Activated T-cell treated with anti-CD3 and anti-CD28 coated beads, Interleukin-2, amount 50 U/mL, for 24 hours (primary cell): Measurements from ENCODE around the gene GCNT1.
"Not testable (repeated sequence)": the region's sequence is repeated elsewhere in the genome, so short reads cannot be mapped to it uniquely, and the experiment has no call there.

ENCODE experiments used
- DNase-seq: peaks from one replicate; pipeline ENCODE4 v3.0.0-alpha.2; 2020
- H3K27ac Mint-ChIP-seq: 2 replicates; pipeline ENCODE4 v1.8.0; 2020; ENCODE audit warnings: mild to moderate bottlenecking, mixed read lengths
- H3K27me3 Mint-ChIP-seq: 2 replicates; pipeline ENCODE4 v1.8.0; 2020; ENCODE audit warnings: mixed read lengths
- H3K36me3 Mint-ChIP-seq: 2 replicates; pipeline ENCODE4 v1.8.0; 2020; ENCODE audit warnings: low read depth, mixed read lengths
- H3K4me1 Mint-ChIP-seq: 2 replicates; pipeline ENCODE4 v1.8.0; 2020; ENCODE audit warnings: low read depth, mixed read lengths
- H3K4me3 Mint-ChIP-seq: 2 replicates; pipeline ENCODE4 v1.8.0; 2020; ENCODE audit warnings: mild to moderate bottlenecking, moderate library complexity, mixed read lengths
- H3K9me3 Mint-ChIP-seq: 2 replicates; pipeline ENCODE4 v1.8.0; 2020; ENCODE audit warnings: mixed read lengths

The GCNT1 gene

DNA sequence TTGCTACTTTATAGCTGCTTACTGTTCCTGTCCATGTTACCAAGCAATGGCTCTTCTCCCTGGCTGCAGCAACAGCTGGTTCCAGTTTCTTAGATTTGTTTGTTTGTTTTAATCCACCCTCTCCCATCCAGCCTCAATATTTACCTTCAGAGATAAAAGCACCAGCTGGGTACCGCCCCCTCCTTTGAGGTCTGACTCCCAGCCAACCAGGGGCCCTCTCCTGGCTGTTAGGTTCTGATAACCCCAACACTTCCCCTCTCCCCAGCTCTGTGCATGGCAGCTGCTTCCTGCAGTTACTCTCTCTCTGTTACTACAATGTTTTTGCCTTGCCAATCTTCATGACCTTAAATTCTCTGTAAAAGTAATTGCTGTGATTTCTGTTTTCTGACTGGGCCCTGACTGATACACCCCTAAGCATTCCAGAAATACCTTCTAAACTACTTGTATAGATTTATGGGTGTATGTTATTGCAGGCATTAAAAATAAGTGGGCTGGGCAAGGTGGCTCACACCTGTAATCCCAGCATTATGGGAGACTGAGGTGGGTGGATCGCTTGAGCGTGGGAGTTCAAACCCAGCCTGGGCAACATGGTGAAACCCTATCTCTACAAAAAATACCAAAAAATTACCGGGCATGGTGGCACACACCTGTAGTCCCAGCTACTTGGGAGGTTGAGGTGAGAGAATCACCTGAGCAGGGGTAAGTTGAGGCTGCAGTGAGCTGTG, 2.6 kb upstream of the GCNT1 start:
- Mint-ChIP-seq H3K9me3 (peaks cover 9% of the 10 kb centered on the region), H3K4me1 (peaks cover 37% of the 10 kb centered on the region), H3K27ac (no peak overlapping the region), H3K27me3 (peaks cover 4% of the 10 kb centered on the region), H3K4me3 (no peak overlapping the region), H3K36me3 (peaks cover 28% of the 10 kb centered on the region)
- DNase-seq, result no peak

DNA sequence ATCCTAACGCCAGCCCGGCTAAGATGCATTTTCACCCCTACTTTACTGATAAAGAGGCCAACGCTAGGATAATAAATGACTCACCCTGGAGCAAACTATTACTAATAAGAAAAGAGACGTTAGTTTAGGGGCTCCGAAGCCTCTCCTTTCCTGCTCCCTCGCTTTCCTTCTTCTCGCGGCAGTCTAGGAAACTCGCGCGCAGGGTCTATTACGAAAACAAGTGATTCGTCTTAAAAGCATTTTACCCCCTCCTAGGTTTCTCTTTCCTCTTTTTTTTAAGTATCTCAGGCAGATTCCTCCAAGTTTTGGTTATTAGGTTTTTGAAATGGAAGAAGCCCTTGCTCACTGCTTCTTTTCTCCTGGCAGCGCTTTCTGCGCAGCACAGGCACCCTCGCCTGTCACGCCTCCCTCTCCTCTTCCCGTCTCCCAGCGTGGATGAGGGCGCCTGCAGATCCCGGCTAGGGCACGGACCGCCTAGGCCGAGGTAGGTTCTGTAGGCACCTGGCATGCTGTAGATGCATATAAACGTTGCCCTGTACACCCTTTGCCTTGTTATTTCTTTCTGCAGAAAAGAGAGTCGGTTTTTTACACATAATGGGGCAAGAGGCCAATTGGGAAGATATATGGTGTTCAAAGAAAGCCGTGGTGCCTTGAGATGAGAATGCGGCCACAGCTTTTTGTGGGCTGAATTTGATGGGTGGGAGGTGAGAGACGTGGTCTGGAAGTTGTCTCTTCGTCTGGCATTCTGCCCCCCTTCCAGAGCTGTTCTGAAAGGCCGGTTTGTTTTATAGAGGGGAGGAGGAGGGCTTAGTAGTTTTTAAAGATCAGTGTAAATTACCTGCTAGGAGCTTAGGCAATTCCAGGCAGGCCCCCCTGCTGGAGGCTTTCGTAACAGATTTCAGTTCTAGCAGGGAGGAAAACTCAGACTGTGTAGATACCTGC, 983 bp downstream of the GCNT1 start:
- Mint-ChIP-seq H3K4me1 (peaks cover 36% of the 10 kb centered on the region), H3K36me3 (peaks cover 21% of the 10 kb centered on the region), H3K9me3 (no peaks in the 10 kb centered on the region), H3K27ac (peak overlapping the region; percentile 88), H3K27me3 (peaks cover 4% of the 10 kb centered on the region), H3K4me3 (peak overlapping the region; percentile 93)
- DNase-seq, result no peak

DNA sequence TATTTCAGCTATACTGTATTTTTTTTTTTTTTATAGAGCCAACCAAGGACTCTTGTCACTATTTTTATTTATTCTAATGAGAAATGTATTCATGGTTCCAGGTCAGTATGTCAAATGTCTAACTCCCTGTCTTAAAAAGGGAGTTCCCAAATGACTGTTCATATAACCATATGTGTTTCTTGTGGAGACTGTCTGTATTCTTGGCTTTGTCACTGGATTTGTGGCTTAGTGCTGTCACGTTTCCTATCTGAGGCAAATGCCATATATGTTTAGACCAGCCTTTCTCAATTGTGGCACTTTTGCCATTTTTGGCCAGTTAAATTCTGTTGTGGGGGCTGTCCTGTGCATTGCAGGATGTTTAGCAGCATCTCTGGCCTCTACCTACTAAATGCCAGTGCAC, 3.1 kb downstream of the GCNT1 start:
- H3K9me3 Mint-ChIP-seq, result no peaks in the 10 kb centered on the region
- peaks cover 26% of the 10 kb centered on the region for H3K4me1 Mint-ChIP-seq
- H3K4me3 Mint-ChIP-seq, result no peak overlapping the region
- peaks cover 4% of the 10 kb centered on the region for H3K27me3 Mint-ChIP-seq
- no peak overlapping the region for H3K27ac Mint-ChIP-seq
- H3K36me3 Mint-ChIP-seq, result peaks cover 19% of the 10 kb centered on the region
- DNase-seq, result no peak

DNA sequence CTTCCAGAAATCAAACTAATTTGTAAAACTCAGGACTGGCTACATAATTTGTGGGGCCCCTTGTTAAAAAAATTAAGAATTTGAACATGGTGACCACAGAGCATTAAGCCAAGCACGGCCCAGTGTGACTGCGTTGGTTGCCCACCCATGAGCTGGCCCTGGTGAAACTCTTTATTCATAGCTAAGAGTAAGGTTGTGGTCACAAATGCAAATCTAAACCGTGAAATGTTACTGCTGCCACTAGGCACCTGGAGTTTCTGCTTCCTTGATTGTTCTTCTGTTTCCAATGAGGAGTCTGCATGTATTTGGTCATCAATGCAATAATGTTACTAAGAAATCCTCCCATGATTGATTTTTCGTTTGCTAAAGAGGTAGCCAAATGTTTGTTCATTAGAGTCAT, 4.2 kb downstream of the GCNT1 start:
- peaks cover 4% of the 10 kb centered on the region for H3K27me3 Mint-ChIP-seq
- no peak overlapping the region for H3K4me3 Mint-ChIP-seq
- peaks cover 26% of the 10 kb centered on the region for H3K4me1 Mint-ChIP-seq
- H3K27ac Mint-ChIP-seq, result no peak overlapping the region
- peaks cover 19% of the 10 kb centered on the region for H3K36me3 Mint-ChIP-seq
- H3K9me3 Mint-ChIP-seq, result no peaks in the 10 kb centered on the region
- no peak for DNase-seq

GRCh38 chr9:76464706-76465105, 5.7 kb downstream of the GCNT1 start:
- no peak overlapping the region for H3K4me3 Mint-ChIP-seq
- DNase-seq, result no peak
- peaks cover under 1% of the 10 kb centered on the region for H3K27me3 Mint-ChIP-seq
- H3K36me3 Mint-ChIP-seq, result peaks cover 15% of the 10 kb centered on the region
- no peaks in the 10 kb centered on the region for H3K9me3 Mint-ChIP-seq
- no peak overlapping the region for H3K27ac Mint-ChIP-seq
- H3K4me1 Mint-ChIP-seq, result peaks cover 18% of the 10 kb centered on the region

DNA sequence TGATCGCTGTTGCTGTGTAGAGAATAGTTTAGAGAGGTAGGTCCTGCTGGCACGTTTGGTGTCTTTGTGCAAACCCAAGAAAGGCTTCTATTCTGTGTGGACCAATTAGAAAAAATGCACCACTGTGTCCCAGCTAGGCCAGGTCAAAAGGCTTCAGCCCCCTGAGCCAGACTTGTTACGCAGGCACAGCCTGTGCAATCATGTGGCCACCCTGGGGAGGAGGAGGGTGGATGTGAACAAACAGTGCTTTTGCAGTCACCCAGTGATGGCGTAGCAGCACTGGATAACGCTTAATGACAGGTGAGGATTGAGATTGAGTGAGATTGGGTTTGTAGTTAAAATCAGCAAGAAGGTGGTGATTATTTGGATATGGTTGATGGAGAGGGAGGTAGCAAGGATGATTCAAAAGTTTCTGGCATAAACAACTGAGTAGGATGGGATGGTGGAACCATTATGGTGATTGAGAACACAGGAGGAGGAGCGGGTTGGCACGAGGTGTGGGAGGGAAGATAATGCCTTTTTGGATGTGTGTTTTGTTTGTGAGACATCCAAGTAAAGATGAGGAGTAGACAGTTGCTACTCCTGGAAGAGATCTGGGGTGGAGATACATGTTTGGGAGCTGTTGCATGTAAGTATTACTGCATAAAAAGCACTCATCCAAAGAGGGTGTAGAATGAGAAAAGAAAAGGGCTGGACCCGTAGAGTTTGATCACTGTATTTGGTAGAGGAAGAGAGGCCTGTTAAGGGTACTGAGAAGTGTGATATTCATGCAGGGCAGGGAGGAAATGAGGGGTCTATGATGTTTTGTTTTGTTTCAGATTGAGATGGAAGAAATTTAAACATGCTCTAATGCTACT, 6.7 kb downstream of the GCNT1 start:
- peaks cover 9% of the 10 kb centered on the region for H3K4me1 Mint-ChIP-seq
- H3K4me3 Mint-ChIP-seq, result no peak overlapping the region
- no peak overlapping the region for H3K27ac Mint-ChIP-seq

GRCh38 chr9:76466299-76466605, 7.3 kb downstream of the GCNT1 start:
- Mint-ChIP-seq H3K4me3 (no peak overlapping the region), H3K36me3 (peaks cover 10% of the 10 kb centered on the region), H3K27ac (no peak overlapping the region), H3K4me1 (peaks cover 7% of the 10 kb centered on the region), H3K27me3 (no peaks in the 10 kb centered on the region), H3K9me3 (no peaks in the 10 kb centered on the region)
- DNase-seq, result no peak

More for the DNA sequence above, 6.7 kb downstream of the GCNT1 start:
- Mint-ChIP-seq H3K9me3 (no peaks in the 10 kb centered on the region), H3K36me3 (peaks cover 11% of the 10 kb centered on the region), H3K27me3 (no peaks in the 10 kb centered on the region)
- DNase-seq, result no peak

GRCh38 chr9:76474419-76474818, 15.4 kb downstream of the GCNT1 start:
- no peak overlapping the region for H3K4me3 Mint-ChIP-seq
- peaks cover 20% of the 10 kb centered on the region for H3K36me3 Mint-ChIP-seq
- H3K9me3 Mint-ChIP-seq, result peaks cover 10% of the 10 kb centered on the region
- H3K27ac Mint-ChIP-seq, result no peak overlapping the region
- peaks cover 6% of the 10 kb centered on the region for H3K4me1 Mint-ChIP-seq
- no peak for DNase-seq
- no peaks in the 10 kb centered on the region for H3K27me3 Mint-ChIP-seq

- Mint-ChIP-seq H3K27me3 (no peaks in the 10 kb centered on the region), H3K4me3 (no peak overlapping the region), H3K27ac (no peak overlapping the region), H3K9me3 (peaks cover 10% of the 10 kb centered on the region), H3K36me3 (peaks cover 26% of the 10 kb centered on the region), H3K4me1 (peaks cover 6% of the 10 kb centered on the region)
- DNase-seq, result no peak
Observed at GRCh38 chr9:76475686-76476085, 16.7 kb downstream of the GCNT1 start.

DNA sequence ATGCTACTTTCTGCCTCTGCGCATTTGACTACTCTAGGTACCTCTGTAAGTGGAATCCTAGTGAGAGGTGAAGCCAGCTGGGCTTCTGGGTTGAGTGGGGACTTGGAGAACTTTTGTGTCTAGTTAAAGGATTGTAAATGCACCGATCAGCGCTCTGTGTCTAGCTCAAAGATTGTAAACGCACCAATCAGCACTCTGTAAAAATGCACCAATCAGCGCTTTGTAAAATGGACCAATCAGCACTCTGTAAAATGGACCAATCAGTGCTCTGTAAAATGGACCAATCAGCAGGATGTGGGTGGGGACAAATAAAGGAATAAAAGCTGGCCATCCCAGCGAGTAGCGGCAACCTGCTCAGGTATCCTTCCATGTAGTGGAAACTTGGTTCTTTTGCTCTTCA, 18.8 kb downstream of the GCNT1 start:
- peaks cover 22% of the 10 kb centered on the region for H3K36me3 Mint-ChIP-seq
- peaks cover 10% of the 10 kb centered on the region for H3K9me3 Mint-ChIP-seq
- not testable (repeated sequence) for H3K27me3 Mint-ChIP-seq, H3K4me3 Mint-ChIP-seq, H3K27ac Mint-ChIP-seq, DNase-seq, H3K4me1 Mint-ChIP-seq

- H3K9me3 Mint-ChIP-seq, result peaks cover 10% of the 10 kb centered on the region
- DNase-seq, result no peak
- H3K4me3 Mint-ChIP-seq, result no peak overlapping the region
- H3K27me3 Mint-ChIP-seq, result no peaks in the 10 kb centered on the region
- no peaks in the 10 kb centered on the region for H3K4me1 Mint-ChIP-seq
- peaks cover 22% of the 10 kb centered on the region for H3K36me3 Mint-ChIP-seq
- no peak overlapping the region for H3K27ac Mint-ChIP-seq
Observed at GRCh38 chr9:76478226-76478625, 19.2 kb downstream of the GCNT1 start.

DNA sequence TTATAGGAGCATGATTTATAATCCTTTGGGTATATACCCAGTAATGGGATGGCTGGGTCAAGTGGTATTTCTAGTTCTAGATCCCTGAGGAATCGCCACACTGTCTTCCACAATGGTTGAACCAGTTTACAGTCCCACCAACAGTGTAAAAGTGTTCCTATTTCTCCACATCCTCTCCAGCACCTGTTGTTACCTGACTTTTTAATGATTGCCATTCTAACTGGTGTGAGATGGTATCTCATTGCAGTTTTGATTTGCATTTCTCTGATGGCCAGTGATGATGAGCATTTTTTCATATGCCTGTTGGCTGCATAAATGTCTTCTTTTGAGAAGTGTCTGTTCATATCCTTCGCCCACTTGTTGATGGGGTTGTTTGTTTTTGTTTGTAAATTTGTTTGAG, 20.4 kb downstream of the GCNT1 start:
- H3K4me3 Mint-ChIP-seq, result not testable (repeated sequence)

DNA sequence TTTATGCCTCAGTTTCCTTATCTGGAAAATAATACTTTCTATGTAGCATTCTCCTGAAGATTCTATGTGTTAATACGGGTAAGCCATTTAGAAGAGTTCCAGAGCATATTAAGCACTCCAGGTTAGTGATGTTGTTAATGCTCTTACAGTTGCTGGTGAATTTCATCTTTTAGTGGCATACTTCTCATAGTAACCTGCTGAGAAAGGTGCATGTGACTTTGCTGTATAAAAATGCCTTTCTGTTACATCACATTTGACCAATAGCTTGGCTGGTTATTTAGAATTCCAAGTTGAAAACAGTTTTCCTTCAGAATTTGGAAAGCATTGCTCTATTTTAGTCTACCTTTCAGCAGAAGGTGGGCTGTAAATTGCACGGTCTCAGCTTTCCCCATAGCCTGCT, 27.2 kb downstream of the GCNT1 start:
- no peak for DNase-seq
- H3K4me1 Mint-ChIP-seq, result peaks cover 1% of the 10 kb centered on the region
- H3K27me3 Mint-ChIP-seq, result no peaks in the 10 kb centered on the region
- H3K9me3 Mint-ChIP-seq, result peaks cover 2% of the 10 kb centered on the region
- peaks cover 7% of the 10 kb centered on the region for H3K36me3 Mint-ChIP-seq
- H3K27ac Mint-ChIP-seq, result no peak overlapping the region
- H3K4me3 Mint-ChIP-seq, result no peak overlapping the region

More for the DNA sequence above, 20.4 kb downstream of the GCNT1 start:
- not testable (repeated sequence) for H3K27ac Mint-ChIP-seq, H3K27me3 Mint-ChIP-seq, H3K4me1 Mint-ChIP-seq, DNase-seq
- peaks cover 22% of the 10 kb centered on the region for H3K36me3 Mint-ChIP-seq
- H3K9me3 Mint-ChIP-seq, result peaks cover 10% of the 10 kb centered on the region

DNA sequence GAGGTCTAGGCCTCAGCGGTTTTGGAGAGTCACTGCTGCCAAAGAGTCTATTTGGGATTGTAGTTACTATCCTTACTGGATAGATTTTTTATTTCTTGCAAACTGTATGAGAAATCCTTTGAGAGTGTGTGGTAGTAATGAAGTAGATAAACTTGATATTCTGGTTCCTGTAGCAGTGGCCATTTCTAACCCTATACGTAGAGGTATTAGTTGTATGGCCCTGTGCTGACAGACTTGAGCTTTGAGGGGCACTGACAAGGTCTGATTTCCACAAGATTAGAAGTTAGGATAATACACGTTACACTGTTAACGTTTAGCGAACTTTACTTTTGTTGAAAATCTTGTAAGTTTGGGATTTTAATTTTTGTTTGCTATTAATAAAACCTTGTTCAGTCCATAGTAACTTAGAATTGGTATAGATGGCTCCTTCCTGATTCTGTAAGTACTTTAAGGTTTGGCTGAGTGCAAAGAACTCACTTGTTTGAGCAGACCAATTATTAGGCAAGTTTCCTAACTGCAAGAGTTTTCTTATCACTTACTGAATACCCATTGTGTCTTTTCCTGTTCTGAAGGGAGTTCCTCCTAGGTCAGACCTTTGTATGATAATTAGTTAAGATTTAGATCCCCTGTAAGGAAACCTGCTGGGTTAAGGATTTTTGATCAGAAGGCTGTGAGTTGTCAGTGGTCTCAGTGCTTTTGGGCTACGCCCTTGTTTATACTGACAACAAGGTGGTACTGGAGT, 31.4 kb downstream of the GCNT1 start:
- H3K4me3 Mint-ChIP-seq, result no peak overlapping the region
- no peak overlapping the region for H3K27ac Mint-ChIP-seq
- H3K36me3 Mint-ChIP-seq, result peaks cover 18% of the 10 kb centered on the region
- H3K4me1 Mint-ChIP-seq, result peaks cover 1% of the 10 kb centered on the region
- DNase-seq, result no peak
- H3K27me3 Mint-ChIP-seq, result no peaks in the 10 kb centered on the region
- H3K9me3 Mint-ChIP-seq, result peaks cover 2% of the 10 kb centered on the region
